SK-N-SH (cell line): ENCODE data around the gene DICER1. TPM values are rescaled to one million over a fixed set of nuclear protein-coding genes. Genes with fewer than 3 reads are reported as not detected.

Source experiments
- CTCF ChIA-PET: fragments of 300-600, 350-600 bp; formaldehyde crosslinking; extraction: SDS; loops from one replicate; lab custom pipeline; 2021; lab: Yijun Ruan, JAX
- POLR2A ChIA-PET: fragments of 350-600 bp; sonication (Branson Sonifier 250); formaldehyde crosslinking; extraction: SDS; loops from one replicate; lab custom pipeline; 2020; ENCODE audit warnings: antibody characterized with exemption, inconsistent platforms; lab: Yijun Ruan, JAX
- DNase-seq: peaks from one replicate; pipeline ENCODE4 v3.0.0; 2012
- H2AFZ ChIP-seq: fragments of 200-600 bp; sonication (generic); 2 replicates; pipeline ENCODE4 v1.8.1; 2016; ENCODE audit warnings: antibody characterized with exemption, mild to moderate bottlenecking, low read depth
- H3F3A ChIP-seq: fragments of 200-600 bp; sonication (generic); replicated peaks from 2 replicates; pipeline ENCODE3; 2016; ENCODE audit warnings: antibody characterized with exemption, mild to moderate bottlenecking; ENCODE audit not compliant: insufficient read depth
- H3K27ac ChIP-seq, 2 experiments: fragments of 200-500 bp in 1 of 2; fragments of 200-600 bp in 1 of 2; sonication (Bioruptor generic) in 1 of 2; sonication (generic), shearing (Covaris generic) in 1 of 2; 2 replicates each; pipeline versions ENCODE4 v1.5.1 to v1.6.1; 2014 to 2016; ENCODE audit warnings: low read depth in 2 of 2, inconsistent platforms in 1 of 2, low read length in 1 of 2, mild to moderate bottlenecking in 1 of 2, mixed read lengths in 1 of 2
- H3K27me3 ChIP-seq: fragments of 200-600 bp; sonication (generic), shearing (Covaris generic); 2 replicates; pipeline ENCODE4 v1.6.1; 2016; ENCODE audit warnings: mixed run types; ENCODE audit not compliant: insufficient read depth
- H3K36me3 ChIP-seq, 2 experiments: fragments of 200-500 bp in 1 of 2; fragments of 200-600 bp in 1 of 2; sonication (Bioruptor generic) in 1 of 2; sonication (generic) in 1 of 2; replicated peaks in 1 of 2; 2 replicates each; pipeline versions ENCODE3 to v1.5.1; 2014 to 2016; ENCODE audit warnings: low read length in 1 of 2, mild to moderate bottlenecking in 1 of 2; ENCODE audit not compliant: insufficient read depth in 2 of 2, control insufficient read depth in 1 of 2
- H3K4me1 ChIP-seq, 2 experiments: fragments of 200-500 bp in 1 of 2; fragments of 200-600 bp in 1 of 2; sonication (Bioruptor generic) in 1 of 2; sonication (generic), shearing (Covaris generic) in 1 of 2; 2 replicates each; pipeline versions ENCODE4 v1.5.1 to v1.6.1; 2014 to 2016; ENCODE audit warnings: low read depth in 1 of 2, low read length in 1 of 2, mixed run types in 1 of 2; ENCODE audit not compliant: insufficient read depth in 2 of 2, control insufficient read depth in 1 of 2
- H3K4me2 ChIP-seq: fragments of 200-600 bp; sonication (generic), shearing (Covaris generic); 2 replicates; pipeline ENCODE4 v1.6.1; 2017; ENCODE audit warnings: mixed run types
- H3K4me3 ChIP-seq, 2 experiments: fragments of 200-500 bp in 1 of 2; fragments of 200-600 bp in 1 of 2; sonication (Bioruptor generic) in 1 of 2; sonication (generic), shearing (Covaris generic) in 1 of 2; 2 replicates each; pipeline versions ENCODE4 v1.5.1 to v1.8.1; 2014 to 2016; ENCODE audit warnings: low read depth in 2 of 2, inconsistent platforms in 1 of 2, low read length in 1 of 2, mild to moderate bottlenecking in 1 of 2, mixed read lengths in 1 of 2, moderate library complexity in 1 of 2
- H3K79me2 ChIP-seq: fragments of 200-600 bp; sonication (generic); 2 replicates; pipeline ENCODE4 v1.8.1; 2017; ENCODE audit warnings: mild to moderate bottlenecking; ENCODE audit not compliant: insufficient read depth
- H3K9ac ChIP-seq: fragments of 200-600 bp; sonication (generic); 2 replicates; pipeline ENCODE4 v1.6.1; 2017; ENCODE audit warnings: mixed run types
- H3K9me2 ChIP-seq: fragments of 200-600 bp; sonication (generic); 2 replicates; pipeline ENCODE4 v1.6.1; 2017; ENCODE audit warnings: mixed run types
- H3K9me3 ChIP-seq: fragments of 200-600 bp; sonication (generic); 2 replicates; pipeline ENCODE4 v1.6.1; 2017; ENCODE audit warnings: mixed run types, mild to moderate bottlenecking, moderate library complexity
- H4K20me1 ChIP-seq: fragments of 200-600 bp; sonication (generic); 2 replicates; pipeline ENCODE4 v1.6.1; 2017; ENCODE audit warnings: mild to moderate bottlenecking, mixed run types; ENCODE audit not compliant: insufficient read depth
- IRF3 ChIP-seq: fragments of 150-350 bp; IDR thresholded peaks from 2 replicates; pipeline ENCODE4 v1.6.1; 2016; ENCODE audit warnings: mild to moderate bottlenecking, low read depth, low read length
- MXI1 ChIP-seq: IDR thresholded peaks from 2 replicates; pipeline ENCODE4 v1.6.1; 2012; ENCODE audit warnings: mild to moderate bottlenecking, low read depth, low read length, improper control_type of control experiment
- RXRA ChIP-seq: IDR thresholded peaks from 2 replicates; pipeline ENCODE4 v1.4.0; 2012; ENCODE audit warnings: low read depth, mild to moderate bottlenecking, borderline replicate concordance
- SIN3A ChIP-seq: IDR thresholded peaks from 2 replicates; pipeline ENCODE4 v1.6.1; 2012; ENCODE audit warnings: low read depth, mild to moderate bottlenecking, low read length, moderate library complexity, borderline replicate concordance
- SMC3 ChIP-seq: IDR thresholded peaks from 2 replicates; pipeline ENCODE4 v1.6.1; 2012; ENCODE audit warnings: low read depth, low read length, improper control_type of control experiment
- TEAD4 ChIP-seq: IDR thresholded peaks from 2 replicates; pipeline ENCODE4 v1.4.0; 2012; ENCODE audit warnings: mild to moderate bottlenecking, borderline replicate concordance; ENCODE audit not compliant: insufficient read depth
- YY1 ChIP-seq: IDR thresholded peaks from 2 replicates; pipeline ENCODE4 v1.4.0; 2012; ENCODE audit warnings: low read depth, mild to moderate bottlenecking
- ZBTB33 ChIP-seq: IDR thresholded peaks from 2 replicates; pipeline ENCODE4 v1.4.0; 2012; ENCODE audit warnings: low read depth, borderline replicate concordance
- WGBS: methylation state at CpG from one replicate; pipeline ENCODE4 v1.1.6; 2017; ENCODE audit warnings: low lambda C conversion rate; 5-methylcytosine and 5-hydroxymethylcytosine counted together
- polyA plus RNA-seq, 3 experiments: library from polyadenylated mRNA; depleted of rRNA; stranded (reverse); fragments of >200 nt; gene quantifications; 2 replicates each; pipeline ENCODE4 v1.2.3, GENCODE V29; 2012

Gene DICER1
- polyA plus RNA-seq, 1 of the 3 experiments (the other 2 are of a cell fraction), result 4.7 TPM

GRCh38 chr14:95119336-95119735 lies 38.0 kb downstream of the DICER1 start:
- peaks cover 8% of the 10 kb centered on the region for H3K79me2 ChIP-seq
- CTCF ChIA-PET, result interaction anchor here (1.0 to 2.4 kb wide), 6 partner anchors 13 to 397 kb away, joined by 3 to 12 read pairs (median 3); partner anchors contain the start of gene SYNE3
- H3K9me2 ChIP-seq, result no peaks in the 10 kb centered on the region
- POLR2A ChIA-PET, result no interaction called here
- no peaks in the 10 kb centered on the region for H3K9me3 ChIP-seq
- H3K36me3 ChIP-seq, result peaks cover 57 to 58% of the 10 kb centered on the region in 2 experiments
- no peaks in the 10 kb centered on the region for H3F3A ChIP-seq
- H3K4me3 ChIP-seq, result no peak overlapping the region
- peaks cover 7 to 16% of the 10 kb centered on the region in 2 experiments; a peak in 3 of 4 replicates for H3K4me1 ChIP-seq
- no peak overlapping the region for H3K9ac ChIP-seq
- H3K27me3 ChIP-seq, result no peaks in the 10 kb centered on the region
- H4K20me1 ChIP-seq, result no peaks in the 10 kb centered on the region
- H3K27ac ChIP-seq, result no peak overlapping the region; a peak in 1 of 4 replicates
- WGBS, result 33% methylated on average over 1 of the region's 1 CpG
- H2AFZ ChIP-seq, result no peak overlapping the region
- no peak for DNase-seq
- TF ChIP-seq SIN3A (no peak), RXRA (no peak), TEAD4 (no peak)
- no peak overlapping the region for H3K4me2 ChIP-seq

- no peak overlapping the region for H2AFZ ChIP-seq
- H3K9me3 ChIP-seq, result no peaks in the 10 kb centered on the region
- H3K4me3 ChIP-seq, result no peak overlapping the region
- no peaks in the 10 kb centered on the region for H4K20me1 ChIP-seq
- TF ChIP-seq ZBTB33 (no peak), IRF3 (no peak), SMC3 (no peak), MXI1 (no peak), YY1 (no peak), TEAD4 (no peak), SIN3A (no peak)
- TF ChIP-seq, all 33 proteins: peak for 0
- H3K36me3 ChIP-seq, result peaks cover 53 to 57% of the 10 kb centered on the region in 2 experiments
- DNase-seq, result no peak
- no peaks in the 10 kb centered on the region for H3K9me2 ChIP-seq
- H3K79me2 ChIP-seq, result peaks cover 8% of the 10 kb centered on the region
- ChIA-PET CTCF (interaction anchor here (1.0 to 2.4 kb wide), 6 partner anchors 11 to 409 kb away, joined by 3 to 12 read pairs (median 4); partner anchors contain the start of gene SYNE3), POLR2A (no interaction called here)
- peaks cover 7 to 19% of the 10 kb centered on the region in 2 experiments; a peak in 3 of 4 replicates for H3K4me1 ChIP-seq
- WGBS, result 95% methylated on average over 14 of the region's 14 CpGs
- no peaks in the 10 kb centered on the region for H3F3A ChIP-seq
- H3K27ac ChIP-seq, result peak overlapping the region in 1 of 2 experiments; percentile 64; a peak in 2 of 4 replicates
- no peak overlapping the region for H3K4me2 ChIP-seq
- H3K27me3 ChIP-seq, result no peaks in the 10 kb centered on the region
- no peak overlapping the region for H3K9ac ChIP-seq
Observed at GRCh38 chr14:95117937-95118721, 39.2 kb downstream of the DICER1 start.
